ENCODE results near the gene CDC42SE2.
A peak's percentile ranks its signal among the peaks of the same experiment; 100 is the strongest.
"Not testable (repeated sequence)": the region's sequence is repeated elsewhere in the genome, so short reads cannot be mapped to it uniquely, and the experiment has no call there.

Gene CDC42SE2

DNA sequence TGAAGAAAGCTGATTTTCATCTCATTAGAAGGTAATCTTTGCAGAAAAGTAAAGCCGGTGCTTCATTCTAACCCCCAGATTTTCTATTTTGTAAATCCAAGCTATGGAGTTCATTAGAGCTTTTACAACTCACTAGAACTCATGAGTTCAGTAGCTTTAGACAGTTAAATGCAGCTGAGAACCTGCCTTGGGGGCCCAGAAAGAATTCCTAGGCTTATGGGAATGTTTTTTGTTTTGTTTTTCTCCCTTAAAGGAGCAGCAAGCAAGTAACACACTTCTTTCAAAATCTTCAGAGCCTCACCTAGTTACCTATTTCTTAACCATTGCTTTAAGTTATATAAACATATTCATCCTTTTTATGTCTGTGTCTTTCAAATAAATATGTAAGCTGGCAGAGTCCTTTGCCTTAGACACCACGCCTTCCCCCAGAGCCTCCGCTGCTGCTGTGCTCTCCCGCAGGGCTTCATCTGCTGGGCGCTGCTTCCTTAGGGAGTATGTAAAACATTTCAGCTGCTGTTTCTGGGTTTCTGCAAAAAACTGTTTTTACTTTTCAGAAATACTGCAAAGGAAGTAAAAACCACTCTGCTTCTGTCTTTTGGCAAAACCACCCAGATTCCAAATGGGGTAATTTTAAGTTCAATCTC, 132.9 kb downstream of the CDC42SE2 start:
- no peak for DNase-seq

DNA sequence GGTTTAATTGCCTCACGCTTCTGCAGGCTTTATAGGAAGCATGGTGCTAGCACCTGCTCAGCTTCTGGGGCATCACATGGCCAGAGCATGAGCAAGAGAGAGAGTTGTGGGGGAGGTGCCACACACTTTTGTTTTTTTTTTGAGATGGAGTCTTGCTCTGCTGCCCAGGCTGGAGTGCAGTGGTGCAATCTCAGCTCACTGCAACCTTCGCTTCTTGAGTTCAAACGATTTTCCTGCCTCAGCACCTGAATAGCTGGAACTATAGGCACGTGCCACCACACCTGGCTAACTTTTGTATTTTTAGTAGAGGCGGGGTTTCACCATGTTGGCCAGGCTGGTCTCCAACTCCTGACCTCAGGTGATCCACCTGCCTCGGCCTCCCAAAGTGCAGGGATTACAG, 135.2 kb downstream of the CDC42SE2 start:
- DNase-seq: not testable (repeated sequence)

DNA sequence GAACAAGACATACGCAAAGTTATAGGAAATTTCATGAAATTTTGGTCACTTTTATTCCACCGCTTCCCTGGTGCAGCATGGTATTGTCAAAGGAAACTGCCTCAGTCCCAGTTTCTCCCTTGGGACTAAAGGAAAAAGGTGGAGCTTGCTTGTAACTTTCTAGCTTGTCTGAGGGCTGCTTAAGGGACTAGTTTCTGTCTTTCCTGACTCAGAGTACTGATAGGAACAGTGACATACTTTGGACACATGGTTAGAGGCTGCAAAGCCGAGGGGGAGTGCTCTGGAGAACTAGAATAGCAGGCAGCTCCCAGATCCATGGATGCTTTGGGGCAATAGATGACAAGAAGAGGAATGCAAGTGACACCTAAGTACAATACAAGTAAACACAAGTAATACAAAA, 136.7 kb downstream of the CDC42SE2 start:
- DNase-seq: no peak

DNA sequence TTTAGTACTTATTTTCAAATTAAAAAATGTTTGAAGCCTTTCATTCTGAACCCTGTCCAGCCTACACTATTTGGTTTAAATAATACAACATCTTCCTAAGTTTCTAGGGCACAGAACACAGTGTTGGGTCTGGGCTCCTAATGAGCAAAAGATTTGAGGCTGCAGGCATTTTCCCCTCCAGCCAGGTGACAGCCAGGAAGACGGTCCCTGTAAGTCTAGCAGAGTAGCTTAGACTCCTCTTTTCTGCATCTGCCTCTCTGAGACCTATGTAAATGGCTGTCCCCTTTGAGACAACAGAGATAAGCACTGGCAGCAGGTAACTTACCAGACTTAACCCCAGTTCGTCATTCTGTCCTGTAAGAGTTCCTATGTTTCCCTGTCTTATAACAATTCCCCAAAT, 141.8 kb downstream of the CDC42SE2 start:
- DNase-seq: no peak

DNA sequence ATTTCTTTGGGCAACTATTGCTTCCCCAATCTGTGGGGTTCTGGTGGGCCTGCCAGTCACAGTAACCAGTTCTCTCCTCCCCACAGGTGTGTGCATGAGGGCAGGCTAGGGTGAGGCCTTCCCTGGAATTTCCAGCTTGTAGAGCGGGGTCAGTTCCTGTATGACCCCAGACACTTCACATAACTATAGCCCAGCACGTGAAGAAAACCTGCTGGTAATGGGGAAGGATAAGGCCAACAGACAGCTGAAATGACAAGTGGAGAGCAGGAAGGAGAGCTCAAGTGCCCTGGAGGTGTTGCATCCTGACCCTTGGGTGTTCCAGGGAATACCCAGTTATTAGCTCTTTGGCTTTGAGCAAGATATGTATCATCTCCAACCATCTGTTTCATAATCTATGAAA, 142.2 kb downstream of the CDC42SE2 start:
- DNase-seq: no peak

DNA sequence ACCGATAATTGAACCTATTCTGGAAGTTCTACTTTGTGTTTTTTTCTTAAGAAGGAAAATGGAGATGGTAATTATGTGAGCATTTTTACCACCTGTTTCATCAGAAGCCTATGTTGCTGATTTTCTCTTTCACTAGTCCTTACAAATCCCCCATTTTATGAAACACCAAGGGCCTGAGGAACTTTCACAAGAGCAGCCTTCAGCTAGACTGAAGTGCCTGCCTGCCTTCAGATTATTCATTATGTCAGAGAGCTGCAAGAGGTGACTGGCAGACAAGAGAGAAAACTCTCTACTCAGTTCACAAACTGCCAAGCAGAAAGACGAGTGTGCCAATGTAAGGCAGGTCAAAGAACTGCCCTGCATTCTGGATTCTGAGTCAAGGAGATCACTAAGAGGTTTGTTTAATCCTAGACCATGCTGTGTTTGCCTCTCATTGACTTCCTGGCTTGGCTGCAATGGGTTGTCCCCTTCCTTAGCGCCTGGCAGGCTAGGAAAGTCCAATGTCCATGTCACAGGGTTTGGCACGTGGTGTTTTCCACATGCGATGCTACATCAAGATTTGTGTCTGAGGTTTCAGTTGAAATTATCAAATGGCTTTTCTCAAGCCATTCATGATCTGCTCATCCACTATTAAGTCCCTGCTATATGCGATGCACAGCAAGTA, 143.3 kb downstream of the CDC42SE2 start:
- DNase-seq: no peak

DNA sequence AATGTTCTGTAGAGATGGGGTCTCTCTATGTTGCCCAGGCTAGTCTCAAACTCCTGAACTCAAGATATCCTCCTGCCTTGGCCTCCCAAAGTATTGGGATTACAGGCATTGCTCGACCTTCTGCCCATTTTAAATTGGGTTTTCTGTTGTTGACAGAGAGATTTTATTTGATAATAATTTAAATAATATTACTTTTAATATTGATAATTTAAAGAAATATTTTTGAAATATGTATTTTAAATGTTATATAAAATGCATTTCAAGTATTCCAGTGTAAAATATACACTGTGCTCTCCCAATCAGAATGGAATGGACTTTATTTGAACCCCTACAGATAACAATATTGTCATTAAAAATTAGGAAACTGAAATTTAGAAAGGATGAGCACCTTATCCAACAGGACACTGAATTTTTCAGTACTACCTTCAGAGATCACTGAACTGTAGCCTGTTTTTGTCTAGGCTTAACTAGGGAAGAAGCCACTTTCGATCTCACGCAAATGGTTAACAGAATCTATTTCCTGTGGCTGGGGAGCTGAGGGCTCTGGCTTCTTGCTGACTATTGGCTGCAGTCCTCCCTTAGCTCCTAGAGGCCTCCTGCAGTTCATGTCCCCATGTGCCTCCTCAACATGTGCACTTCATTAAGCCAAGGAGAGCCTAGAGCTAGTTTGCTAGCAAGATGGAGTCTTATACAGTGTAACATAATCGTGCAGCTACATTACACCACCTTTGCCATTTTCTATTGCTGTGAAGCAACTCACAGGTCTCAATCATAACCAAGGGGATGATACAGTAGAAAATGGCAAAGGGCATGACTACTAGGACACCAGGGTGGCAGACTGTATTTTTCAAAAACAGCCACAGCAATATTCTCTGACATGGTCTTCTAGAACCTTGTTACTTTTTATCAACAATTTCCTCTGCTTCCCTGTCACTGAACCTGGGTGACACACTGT, 150.0 kb downstream of the CDC42SE2 start:
- DNase-seq: no peak

DNA sequence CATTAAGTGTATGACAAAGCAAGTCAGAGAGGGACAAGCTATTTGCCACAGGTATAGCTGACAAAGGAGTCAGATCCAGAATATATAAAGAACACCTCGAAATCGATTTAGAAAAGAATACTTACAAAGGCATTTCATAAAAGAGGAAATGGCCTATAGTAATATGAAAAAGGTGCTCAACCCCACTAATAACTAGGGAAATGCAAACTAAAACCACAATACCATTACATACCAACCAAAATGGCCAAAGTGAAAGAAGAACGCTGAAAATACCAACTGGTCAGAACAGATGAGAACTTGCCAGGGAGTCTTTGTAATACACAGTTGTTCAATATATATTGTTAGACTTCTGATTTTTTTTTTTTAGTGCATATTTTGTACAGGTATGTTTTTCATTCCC, 152.9 kb downstream of the CDC42SE2 start:
- no peak for DNase-seq

DNA sequence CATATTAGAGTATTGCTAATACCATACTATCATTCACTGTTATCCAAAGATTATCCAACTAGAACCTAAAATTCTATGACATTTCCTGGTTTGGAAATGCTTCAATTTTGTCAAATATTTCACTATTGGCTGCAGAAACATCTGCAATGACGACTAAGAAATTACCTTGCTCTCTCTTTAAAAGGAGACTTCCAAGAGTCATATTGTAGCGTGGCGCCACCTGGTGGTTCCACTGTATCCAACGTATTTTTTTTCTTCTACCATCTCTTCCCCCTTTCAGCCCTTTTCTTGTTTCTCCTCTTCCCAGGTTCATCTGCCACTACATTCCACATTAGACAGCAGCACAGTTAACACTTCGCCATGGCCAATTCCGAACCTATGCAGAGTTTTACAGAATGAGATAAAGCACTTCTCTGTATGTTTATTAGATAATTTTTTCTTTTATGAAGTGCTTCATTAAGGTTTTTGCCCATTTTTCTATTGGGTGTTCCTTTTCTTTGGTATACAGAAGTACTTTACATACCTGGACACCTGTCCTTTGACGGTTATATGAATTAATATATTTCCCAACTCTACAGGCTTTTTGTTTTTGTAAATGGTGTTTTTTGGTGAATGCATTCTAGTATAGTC, 153.5 kb downstream of the CDC42SE2 start:
- peak; percentile 12 for DNase-seq

DNA sequence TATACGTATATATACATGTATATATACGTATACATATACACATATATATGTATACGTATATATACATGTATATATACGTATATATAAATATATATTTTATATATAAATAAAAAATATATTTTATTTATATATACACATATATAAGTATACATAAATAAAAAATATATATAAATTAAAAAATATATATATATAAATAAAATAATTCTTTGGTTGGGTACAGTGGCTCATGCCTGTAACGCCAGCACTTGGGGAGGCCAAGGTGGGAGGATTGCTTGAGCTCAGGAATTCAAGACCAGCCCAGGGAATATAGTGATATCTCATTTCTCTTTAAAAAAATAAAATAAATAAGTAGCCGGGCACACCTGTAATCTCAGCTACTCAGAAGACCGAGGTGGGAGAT, 155.0 kb downstream of the CDC42SE2 start:
- no peak for DNase-seq

DNA sequence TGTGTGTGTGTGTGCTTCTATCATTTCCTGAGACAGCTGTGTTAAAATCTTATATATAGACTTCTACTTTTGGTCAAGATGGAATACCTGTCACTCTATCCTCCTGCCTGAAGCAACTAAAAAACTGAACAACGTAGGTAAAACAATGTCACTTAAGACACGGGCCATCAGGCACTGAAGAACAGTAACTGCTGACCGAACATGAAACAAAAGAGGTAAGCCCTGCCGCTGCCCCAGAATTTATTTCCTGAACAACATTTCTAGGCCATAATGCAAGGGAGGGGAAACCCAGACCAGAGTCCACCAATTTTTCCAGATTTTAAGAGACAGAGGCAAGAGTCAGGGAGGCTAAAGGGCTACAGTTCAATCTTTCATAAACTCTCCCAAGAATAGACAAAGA, 156.0 kb downstream of the CDC42SE2 start:
- no peak for DNase-seq

DNA sequence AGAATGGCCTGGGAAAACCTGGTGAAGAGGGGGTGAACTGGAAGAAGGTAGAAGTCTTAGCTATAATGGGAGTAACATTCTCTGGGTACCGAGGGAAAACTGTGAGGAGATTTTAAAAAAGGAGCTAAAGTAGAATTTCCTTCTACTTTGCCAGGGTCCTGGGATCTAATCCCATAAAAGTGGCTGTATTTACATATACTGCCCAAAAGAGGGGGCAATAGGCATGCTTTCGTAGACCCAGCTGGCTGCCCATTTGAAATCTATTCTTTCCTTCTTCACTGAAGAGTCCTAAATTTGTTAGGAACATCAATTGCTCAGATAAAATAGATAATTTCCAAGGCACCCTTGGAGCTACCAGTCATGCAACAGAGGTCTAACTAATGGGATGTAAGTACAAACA, 159.2 kb downstream of the CDC42SE2 start:
- DNase-seq: no peak

DNA sequence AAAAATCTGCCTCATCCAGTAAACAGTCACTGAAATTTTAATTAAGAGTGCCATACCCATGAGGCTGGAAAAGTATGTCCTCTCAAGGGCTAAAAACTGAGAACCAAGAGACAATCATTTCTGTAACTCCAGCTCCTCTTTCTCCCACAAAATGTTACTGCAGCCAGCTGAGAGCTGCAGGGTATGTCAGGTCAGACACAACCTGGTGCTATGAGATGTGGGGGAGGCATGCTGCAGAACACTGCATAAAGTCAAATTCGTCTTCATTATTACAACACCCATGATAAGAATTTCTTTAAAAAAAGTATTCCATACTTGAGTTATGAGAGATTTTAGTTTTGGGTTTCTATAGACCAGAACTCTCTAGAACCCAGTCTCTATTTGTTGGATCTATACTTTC, 162.2 kb downstream of the CDC42SE2 start:
- no peak for DNase-seq

DNA sequence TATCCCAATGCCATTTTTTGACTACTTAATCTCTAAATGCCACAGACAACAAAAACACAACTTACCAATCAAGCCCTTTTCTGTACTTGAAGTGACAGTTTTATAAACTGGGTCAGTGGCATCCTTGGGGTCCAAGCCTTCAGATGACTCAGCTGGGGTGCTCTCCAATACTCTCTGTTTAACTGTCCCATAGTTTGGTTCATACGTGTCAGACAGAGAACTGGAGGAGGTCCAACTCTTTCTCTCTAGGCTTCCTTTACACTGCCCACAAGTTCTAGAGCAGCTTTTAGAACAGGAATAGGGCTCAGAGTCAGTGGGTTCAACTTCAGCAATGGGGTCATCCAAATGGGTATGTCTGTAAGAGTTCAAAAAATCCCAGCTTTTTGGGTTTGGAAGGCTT, 166.9 kb downstream of the CDC42SE2 start:
- DNase-seq: no peak

DNA sequence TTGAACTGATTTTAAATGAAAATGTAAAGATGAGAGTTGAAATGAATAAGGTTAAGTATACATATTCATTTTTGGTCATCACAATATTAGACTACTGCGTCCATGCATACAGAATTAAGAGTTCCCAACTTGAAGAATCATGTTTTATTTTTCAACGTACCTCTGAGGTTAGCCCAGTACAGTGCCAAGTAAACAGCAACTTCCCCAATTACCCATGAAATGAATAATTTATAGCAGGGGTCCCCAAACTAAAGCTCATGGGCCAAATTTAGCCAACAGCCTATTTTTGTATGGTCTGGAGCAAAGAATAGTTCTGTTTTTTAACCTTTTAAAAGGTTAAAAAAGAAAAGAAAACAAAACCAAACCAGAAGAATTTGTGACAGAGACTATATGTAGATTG, 167.9 kb downstream of the CDC42SE2 start:
- DNase-seq: no peak

DNA sequence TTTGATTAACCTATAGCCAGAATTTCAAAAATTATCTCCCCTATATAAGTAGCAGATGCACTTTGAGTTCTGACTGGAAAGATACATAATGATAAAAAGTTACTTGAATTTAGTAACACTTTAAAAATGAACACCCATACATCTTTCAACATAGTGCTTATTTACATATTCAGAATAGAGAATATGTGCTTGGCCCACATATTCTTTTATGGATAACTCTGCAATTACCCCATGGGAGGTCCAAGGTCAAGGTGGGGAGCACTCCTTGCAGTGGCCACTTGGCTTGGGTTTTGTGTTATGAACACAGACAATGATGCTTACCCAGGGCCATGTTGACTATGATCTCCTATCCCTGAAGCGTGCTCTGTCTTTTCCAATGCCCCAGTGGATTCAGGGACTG, 169.3 kb downstream of the CDC42SE2 start:
- no peak for DNase-seq

DNA sequence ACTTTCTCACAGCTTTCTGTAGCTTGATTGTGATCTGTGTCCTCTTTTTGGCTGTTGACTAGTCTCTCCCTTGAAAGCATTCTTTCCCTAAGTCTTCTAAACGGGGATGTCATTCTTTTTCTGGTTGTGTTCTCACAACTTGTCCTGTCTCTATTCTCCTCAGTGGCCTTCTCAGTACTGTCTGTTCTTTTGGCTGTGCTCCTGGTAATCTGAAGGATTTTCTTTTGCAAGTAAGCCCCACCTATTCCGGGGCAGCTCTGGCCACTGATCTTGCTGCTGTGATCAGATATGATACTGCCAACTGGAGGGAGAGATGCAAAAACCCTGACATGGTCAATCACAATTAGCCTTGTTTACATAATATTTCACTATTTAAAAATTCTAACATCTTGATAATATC, 172.2 kb downstream of the CDC42SE2 start:
- DNase-seq: no peak

DNA sequence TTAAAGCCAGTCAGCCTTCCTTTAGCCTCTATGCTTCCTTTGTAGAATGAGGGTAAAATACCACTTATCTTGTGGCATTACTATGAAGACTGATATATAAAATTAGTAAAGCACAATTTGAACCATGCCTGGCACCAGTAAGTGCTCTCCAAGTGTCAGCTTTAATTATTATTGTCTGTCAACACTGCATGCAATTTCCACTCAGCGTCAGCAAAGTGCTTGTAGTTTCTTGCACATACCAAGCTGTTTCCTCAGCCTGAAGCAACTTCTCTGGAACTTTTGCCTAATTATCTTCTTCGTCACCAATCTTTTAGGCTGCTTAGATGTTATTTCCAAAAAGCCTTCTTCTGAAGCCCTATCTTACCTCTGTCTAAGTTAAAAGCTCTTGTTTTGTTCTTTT, 177.3 kb downstream of the CDC42SE2 start:
- no peak for DNase-seq
